ENCODE results near the gene LACRT.

The LACRT gene

DNA sequence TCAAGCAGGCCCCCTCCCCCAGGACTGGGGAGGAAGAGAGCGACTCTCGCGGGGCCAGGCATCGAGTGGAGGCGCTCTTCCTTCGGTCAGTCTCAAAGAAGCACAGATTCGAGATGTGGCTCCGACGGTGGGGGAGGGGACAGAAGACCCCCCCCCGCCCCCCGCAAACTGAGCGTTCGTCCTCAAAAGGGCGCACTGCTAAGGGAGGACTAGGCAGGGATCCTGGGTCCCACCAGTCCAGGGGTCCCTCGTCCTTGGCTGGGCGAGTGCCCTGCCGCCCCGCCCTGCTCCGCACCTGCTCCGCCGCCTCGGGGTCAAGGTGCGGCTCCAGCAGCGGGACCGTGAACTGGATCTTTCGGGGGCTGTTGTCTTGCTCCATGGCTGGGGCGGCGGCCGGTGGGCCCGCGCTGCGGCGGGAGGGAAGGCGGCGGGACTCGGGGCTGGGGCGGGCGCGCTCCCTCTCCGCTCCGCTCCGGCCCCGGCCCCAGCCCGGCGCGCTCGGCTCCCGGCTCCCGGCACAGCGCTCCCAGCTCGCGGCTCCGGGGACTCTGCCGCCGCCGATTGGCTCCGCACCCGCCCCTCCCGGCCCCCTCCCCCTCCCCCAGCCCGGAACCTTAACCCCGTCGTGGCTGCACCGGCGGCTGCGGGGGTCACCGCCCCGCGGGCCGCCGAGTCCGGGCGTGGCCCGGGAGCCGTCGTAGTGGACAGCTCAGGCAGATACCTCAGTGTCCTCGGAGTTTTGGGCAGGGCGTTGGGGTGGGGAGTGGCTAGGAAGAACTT, 46.4 kb downstream of the LACRT start, which contains the start of gene PPP1R1A:
Gene PPP1R1A, minus strand, starts transcription at position 550 of the 780 bp plus-strand sequence. Its CDS starts 171 bp downstream, at position 379.
- TF ChIP-seq TAF1 (IDR thresholded peaks at IDR 0.05; ENCODE audit: low read depth) = no peak
- TF ChIP-seq FOXM1 (IDR thresholded peaks at IDR 0.05; ENCODE audit: borderline replicate concordance, low read depth) = no peak
- TF ChIP-seq, protein P1, sequence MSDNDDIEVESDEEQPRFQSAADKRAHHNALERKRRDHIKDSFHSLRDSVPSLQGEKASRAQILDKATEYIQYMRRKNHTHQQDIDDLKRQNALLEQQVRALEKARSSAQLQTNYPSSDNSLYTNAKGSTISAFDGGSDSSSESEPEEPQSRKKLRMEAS (IDR thresholded peaks at IDR 0.05) = no peak
- peak; percentile 73; the same call in 1 of the 2 replicates for TF ChIP-seq ZBTB7A (IDR thresholded peaks at IDR 0.05; ENCODE audit: low read depth)
- no peak for TF ChIP-seq CREB1 (IDR thresholded peaks at IDR 0.05; ENCODE audit: low read depth)
- no peak for TF ChIP-seq TCF12 (IDR thresholded peaks at IDR 0.05; ENCODE audit: low read depth)

- TF ChIP-seq FOXM1 (IDR thresholded peaks at IDR 0.05; ENCODE audit: borderline replicate concordance, low read depth) (no peak), TEAD4 (IDR thresholded peaks at IDR 0.05) (no peak), USF1 (IDR thresholded peaks at IDR 0.05) (no peak), CEBPB (IDR thresholded peaks at IDR 0.05) (no peak), CREB1 (IDR thresholded peaks at IDR 0.05; ENCODE audit: low read depth) (no peak), RAD21 (IDR thresholded peaks at IDR 0.05; ENCODE audit: low read depth) (no peak), TCF12 (IDR thresholded peaks at IDR 0.05; ENCODE audit: low read depth) (no peak), ZBTB7A (IDR thresholded peaks at IDR 0.05; ENCODE audit: low read depth) (no peak), EGR1 (IDR thresholded peaks at IDR 0.05) (no peak), EP300 (IDR thresholded peaks at IDR 0.05; ENCODE audit: borderline replicate concordance) (no peak), TAF1 (IDR thresholded peaks at IDR 0.05; ENCODE audit: low read depth) (no peak), NFIC (IDR thresholded peaks at IDR 0.05) (no peak), YY1 (IDR thresholded peaks at IDR 0.05; ENCODE audit: low read depth) (no peak)
- TF ChIP-seq, protein P1 (IDR thresholded peaks at IDR 0.05) = no peak
- TF ChIP-seq, protein P2, sequence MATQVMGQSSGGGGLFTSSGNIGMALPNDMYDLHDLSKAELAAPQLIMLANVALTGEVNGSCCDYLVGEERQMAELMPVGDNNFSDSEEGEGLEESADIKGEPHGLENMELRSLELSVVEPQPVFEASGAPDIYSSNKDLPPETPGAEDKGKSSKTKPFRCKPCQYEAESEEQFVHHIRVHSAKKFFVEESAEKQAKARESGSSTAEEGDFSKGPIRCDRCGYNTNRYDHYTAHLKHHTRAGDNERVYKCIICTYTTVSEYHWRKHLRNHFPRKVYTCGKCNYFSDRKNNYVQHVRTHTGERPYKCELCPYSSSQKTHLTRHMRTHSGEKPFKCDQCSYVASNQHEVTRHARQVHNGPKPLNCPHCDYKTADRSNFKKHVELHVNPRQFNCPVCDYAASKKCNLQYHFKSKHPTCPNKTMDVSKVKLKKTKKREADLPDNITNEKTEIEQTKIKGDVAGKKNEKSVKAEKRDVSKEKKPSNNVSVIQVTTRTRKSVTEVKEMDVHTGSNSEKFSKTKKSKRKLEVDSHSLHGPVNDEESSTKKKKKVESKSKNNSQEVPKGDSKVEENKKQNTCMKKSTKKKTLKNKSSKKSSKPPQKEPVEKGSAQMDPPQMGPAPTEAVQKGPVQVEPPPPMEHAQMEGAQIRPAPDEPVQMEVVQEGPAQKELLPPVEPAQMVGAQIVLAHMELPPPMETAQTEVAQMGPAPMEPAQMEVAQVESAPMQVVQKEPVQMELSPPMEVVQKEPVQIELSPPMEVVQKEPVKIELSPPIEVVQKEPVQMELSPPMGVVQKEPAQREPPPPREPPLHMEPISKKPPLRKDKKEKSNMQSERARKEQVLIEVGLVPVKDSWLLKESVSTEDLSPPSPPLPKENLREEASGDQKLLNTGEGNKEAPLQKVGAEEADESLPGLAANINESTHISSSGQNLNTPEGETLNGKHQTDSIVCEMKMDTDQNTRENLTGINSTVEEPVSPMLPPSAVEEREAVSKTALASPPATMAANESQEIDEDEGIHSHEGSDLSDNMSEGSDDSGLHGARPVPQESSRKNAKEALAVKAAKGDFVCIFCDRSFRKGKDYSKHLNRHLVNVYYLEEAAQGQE (IDR thresholded peaks at IDR 0.05; ENCODE audit: low read depth) = no peak
Observed at GRCh38 chr12:54587315-54587873, 47.3 kb downstream of the LACRT start.

DNA sequence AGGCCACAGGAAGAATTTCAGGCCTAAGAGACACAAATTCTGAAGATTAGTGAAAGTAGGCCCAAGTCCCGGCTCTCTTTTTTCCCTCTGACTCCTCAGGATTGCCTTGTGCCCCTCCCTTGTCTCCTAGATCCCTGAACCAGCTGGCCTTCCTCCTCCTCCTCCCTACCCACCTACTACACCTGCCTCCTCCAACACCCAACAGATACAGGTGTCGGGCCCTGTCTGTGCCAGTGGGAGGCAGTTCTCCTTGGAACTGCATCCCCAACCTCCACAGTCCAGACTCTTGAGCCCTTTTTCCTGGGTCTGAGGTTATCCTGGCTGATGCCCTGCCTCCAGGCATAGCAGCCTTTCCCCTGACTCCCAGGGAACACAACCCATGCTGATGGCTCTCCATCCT, 48.1 kb downstream of the LACRT start:
- no peak for TF ChIP-seq TCF12 (IDR thresholded peaks at IDR 0.05; ENCODE audit: low read depth)

DNA sequence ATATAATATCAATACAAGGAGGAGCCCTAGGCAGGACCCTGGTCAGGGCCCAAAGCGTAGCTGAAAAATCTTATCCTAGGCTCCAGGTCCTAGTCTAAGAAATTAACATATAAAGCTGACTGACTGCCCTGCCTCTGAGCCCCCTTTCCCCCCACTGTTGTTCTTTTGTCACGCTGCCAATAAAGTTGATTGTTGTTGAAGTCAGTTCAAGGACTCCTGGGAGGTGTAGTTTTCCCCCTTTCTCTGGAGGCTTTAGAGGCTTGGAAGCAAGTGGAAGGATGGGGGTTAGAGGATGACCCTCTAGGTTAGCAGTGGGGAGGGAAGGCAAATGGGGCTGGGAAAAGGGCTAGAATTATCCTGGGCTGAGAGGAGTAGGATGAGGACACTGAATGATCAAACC, 49.5 kb downstream of the LACRT start:
- no peak for TF ChIP-seq FOXM1 (IDR thresholded peaks at IDR 0.05; ENCODE audit: borderline replicate concordance, low read depth)
- no peak for TF ChIP-seq CEBPB (IDR thresholded peaks at IDR 0.05)
- no peak for TF ChIP-seq ZBTB7A (IDR thresholded peaks at IDR 0.05; ENCODE audit: low read depth)
- no peak for TF ChIP-seq NFIC (IDR thresholded peaks at IDR 0.05)
- no peak for TF ChIP-seq RAD21 (IDR thresholded peaks at IDR 0.05; ENCODE audit: low read depth)
- no peak for TF ChIP-seq EP300 (IDR thresholded peaks at IDR 0.05; ENCODE audit: borderline replicate concordance)
- no peak for TF ChIP-seq CREB1 (IDR thresholded peaks at IDR 0.05; ENCODE audit: low read depth)
- TF ChIP-seq, protein P2 (IDR thresholded peaks at IDR 0.05; ENCODE audit: low read depth) = no peak
- no peak for TF ChIP-seq YY1 (IDR thresholded peaks at IDR 0.05; ENCODE audit: low read depth)
- no peak for TF ChIP-seq TEAD4 (IDR thresholded peaks at IDR 0.05)
- TF ChIP-seq TCF12 (IDR thresholded peaks at IDR 0.05; ENCODE audit: low read depth) = no peak
- TF ChIP-seq EGR1 (IDR thresholded peaks at IDR 0.05) = no peak

- TF ChIP-seq EGR1 (IDR thresholded peaks at IDR 0.05) = no peak
- no peak for TF ChIP-seq TAF1 (IDR thresholded peaks at IDR 0.05; ENCODE audit: low read depth)
- TF ChIP-seq FOXM1 (IDR thresholded peaks at IDR 0.05; ENCODE audit: borderline replicate concordance, low read depth) = no peak
- no peak for TF ChIP-seq CEBPB (IDR thresholded peaks at IDR 0.05)
- TF ChIP-seq RAD21 (IDR thresholded peaks at IDR 0.05; ENCODE audit: low read depth) = no peak
- TF ChIP-seq ZBTB7A (IDR thresholded peaks at IDR 0.05; ENCODE audit: low read depth) = no peak
- TF ChIP-seq EP300 (IDR thresholded peaks at IDR 0.05; ENCODE audit: borderline replicate concordance) = no peak
- TF ChIP-seq, protein P2 (IDR thresholded peaks at IDR 0.05; ENCODE audit: low read depth) = no peak
- no peak for TF ChIP-seq NFIC (IDR thresholded peaks at IDR 0.05)
- TF ChIP-seq, protein P1 (IDR thresholded peaks at IDR 0.05) = no peak
- no peak for TF ChIP-seq YY1 (IDR thresholded peaks at IDR 0.05; ENCODE audit: low read depth)
- no peak for TF ChIP-seq TEAD4 (IDR thresholded peaks at IDR 0.05)
- no peak for TF ChIP-seq TCF12 (IDR thresholded peaks at IDR 0.05; ENCODE audit: low read depth)
- no peak for TF ChIP-seq CREB1 (IDR thresholded peaks at IDR 0.05; ENCODE audit: low read depth)
Observed at GRCh38 chr12:54584128-54584527, 50.6 kb downstream of the LACRT start.
